K562 (cell line): ENCODE data around the gene CD99L2. TPM values are rescaled to one million over a fixed set of nuclear protein-coding genes. Genes with fewer than 3 reads are reported as not detected.

ENCODE experiments used
- ARID4B ChIP-seq: sonication (generic); formaldehyde crosslinking; IDR thresholded peaks from 2 replicates; pipeline ENCODE4 v1.8.0; 2022; ENCODE audit warnings: mild to moderate bottlenecking, missing genetic modification reagents
- DMBX1 ChIP-seq: fragments of 250-450 bp; sonication (Bioruptor Pico); IDR thresholded peaks from 2 replicates; pipeline ENCODE4 v1.8.0; 2022; ENCODE audit warnings: inconsistent platforms, mild to moderate bottlenecking, moderate library complexity, borderline replicate concordance
- IRF9 ChIP-seq: fragments of 450-650 bp; IDR thresholded peaks from 2 replicates; pipeline ENCODE4 v1.6.1; 2016; ENCODE audit warnings: missing biosample characterization, missing genetic modification characterization
- NCOA2 ChIP-seq, 2 experiments: fragments of 450-650 bp; IDR thresholded peaks; 2 replicates each; pipeline ENCODE4 v1.6.1; 2018; ENCODE audit warnings: mild to moderate bottlenecking in 2 of 2, moderate library complexity in 1 of 2; ENCODE audit not compliant: partially characterized antibody in 2 of 2
- POLR2B ChIP-seq: fragments of 450-650 bp; IDR thresholded peaks from 2 replicates; pipeline ENCODE4 v1.6.1; 2018; ENCODE audit warnings: low read depth; ENCODE audit not compliant: partially characterized antibody
- SNAPC5 ChIP-seq: fragments of 250-450 bp; sonication (Bioruptor Pico); IDR thresholded peaks from 2 replicates; pipeline ENCODE4 v1.8.0; 2021; ENCODE audit warnings: moderate library complexity, mild to moderate bottlenecking, inconsistent platforms
- polyA plus RNA-seq, 8 experiments: library from polyadenylated mRNA; depleted of rRNA in 4 of 8; stranded (reverse) in 5 of 8; unstranded in 3 of 8; fragments of >200 nt; fragmentation: Nextera tagmentation in 2 of 8; fragmentation: Illumina TruSeq in 1 of 8; extraction: Ambion mirVana in 2 of 8; extraction: Trizol in 1 of 8; gene quantifications; 2 replicates each; pipeline versions ENCODE4 v1.2.1 to v1.2.3, GENCODE V29; 2011 to 2014; ENCODE audit warnings: inconsistent platforms in 1 of 8, missing spikeins in 1 of 8
- total RNA-seq, 7 experiments: library from RNA; depleted of rRNA in 6 of 7; stranded (reverse); fragments of >200 nt in 6 of 7; fragmentation: Illumina TruSeq in 2 of 7; extraction: Trizol in 2 of 7; gene quantifications; 2 replicates each; pipeline versions ENCODE4 v1.2.1 to v1.2.3, GENCODE V29; 2011 to 2021; ENCODE audit warnings: low replicate concordance in 1 of 7

Gene CD99L2
- total and polyA plus RNA-seq, 9 of the 15 experiments (the other 6 are each of a cell fraction or from before 2014, with no cell fraction given) = 0.76 to 19.0 (median 11.9) TPM

- no peak for TF ChIP-seq ARID4B (CRISPR knock-in tag)
- TF ChIP-seq SNAPC5 (CRISPR knock-in tag) = no peak
- no peak for TF ChIP-seq IRF9 (tag)
- TF ChIP-seq POLR2B = no peak
- no peak for TF ChIP-seq NCOA2 (IDR thresholded peaks at IDR 0.05; ENCODE audit: partially characterized antibody in 2 of 2)
- TF ChIP-seq DMBX1 (CRISPR knock-in tag) = no peak
These were observed 108.4 kb downstream of the CD99L2 start (continued) for GRCh38 chrX:150790021-150790420.
